Activated T-cell treated with anti-CD3 and anti-CD28 coated beads, Interleukin-2, amount 50 U/mL, for 1 hour (primary cell): ENCODE data around the gene IL15.
"Not testable (repeated sequence)": the region's sequence is repeated elsewhere in the genome, so short reads cannot be mapped to it uniquely, and the experiment has no call there.

Experiments used
- DNase-seq: peaks from one replicate; pipeline ENCODE4 v3.0.0-alpha.2; 2020

Gene IL15, protein sequence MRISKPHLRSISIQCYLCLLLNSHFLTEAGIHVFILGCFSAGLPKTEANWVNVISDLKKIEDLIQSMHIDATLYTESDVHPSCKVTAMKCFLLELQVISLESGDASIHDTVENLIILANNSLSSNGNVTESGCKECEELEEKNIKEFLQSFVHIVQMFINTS

DNA sequence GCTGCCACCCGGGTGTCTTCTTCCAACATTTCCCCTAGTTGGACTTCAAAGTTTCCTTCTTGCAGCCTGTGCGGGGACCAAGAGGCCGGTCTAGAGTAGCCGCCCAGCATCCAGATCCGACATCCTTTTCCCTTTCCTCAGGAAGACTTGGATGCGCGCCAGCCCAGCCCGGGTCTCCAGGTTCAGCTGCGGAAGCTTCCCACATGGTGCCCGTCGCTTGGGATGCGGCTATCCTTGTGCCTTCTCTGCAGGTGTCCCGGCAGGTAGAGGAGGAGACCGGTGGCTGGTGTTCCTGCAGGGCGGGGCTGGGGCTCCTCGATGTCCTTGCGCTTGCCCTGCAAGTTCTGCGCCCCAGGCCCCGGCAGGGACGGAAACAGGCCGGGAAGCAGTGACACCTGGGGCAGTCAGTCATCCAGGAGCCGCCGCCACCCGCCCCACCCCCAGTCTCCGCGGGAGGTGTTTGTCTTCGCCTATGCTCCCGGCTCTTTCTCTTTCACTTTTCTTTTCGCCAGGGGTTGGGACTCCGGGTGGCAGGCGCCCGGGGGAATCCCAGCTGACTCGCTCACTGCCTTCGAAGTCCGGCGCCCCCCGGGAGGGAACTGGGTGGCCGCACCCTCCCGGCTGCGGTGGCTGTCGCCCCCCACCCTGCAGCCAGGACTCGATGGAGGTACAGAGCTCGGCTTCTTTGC lies at the start of gene IL15:
TSS of gene IL15 (plus strand) at position 502 of the 689 bp plus-strand sequence. CDS start 82,882 bp downstream, outside the sequence.
- peak; percentile 55 for DNase-seq

GRCh38 chr4:141587897-141588296 lies 48.5 kb upstream of the IL15 start:
- no peak for DNase-seq

GRCh38 chr4:141595531-141595930 lies 40.9 kb upstream of the IL15 start:
- no peak for DNase-seq

GRCh38 chr4:141599853-141600252 lies 36.5 kb upstream of the IL15 start:
- no peak for DNase-seq

- not testable (repeated sequence) for DNase-seq
Observed at GRCh38 chr4:141604683-141605082, 31.7 kb upstream of the IL15 start.

DNA sequence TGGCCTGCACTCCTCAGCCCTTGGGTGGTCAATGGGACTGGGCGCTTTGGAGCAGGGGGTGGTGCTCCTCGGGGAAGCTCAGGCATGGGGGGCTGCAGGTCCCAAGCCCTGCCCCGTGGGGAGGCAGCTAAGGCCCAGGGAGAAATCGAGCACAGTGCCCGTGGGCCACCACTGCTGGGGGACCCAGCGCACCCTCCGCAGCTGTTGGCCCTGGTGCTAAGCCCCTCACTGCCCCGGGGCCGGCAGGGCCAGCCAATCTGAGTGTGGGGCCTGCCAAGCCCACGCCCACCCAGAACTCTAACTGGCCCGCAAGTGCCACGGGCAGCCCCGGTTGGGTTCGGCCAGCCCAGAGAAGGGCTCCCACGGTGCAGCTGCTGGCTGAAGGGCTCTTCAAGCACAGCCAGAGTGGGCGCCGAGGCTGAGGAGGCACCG lies 30.9 kb upstream of the IL15 start:
- DNase-seq: no peak

- no peak for DNase-seq
Observed at GRCh38 chr4:141609243-141609642, 27.1 kb upstream of the IL15 start.

GRCh38 chr4:141610365-141610764 lies 26.0 kb upstream of the IL15 start:
- no peak for DNase-seq

GRCh38 chr4:141614878-141615586 lies 21.4 kb upstream of the IL15 start:
- no peak for DNase-seq

GRCh38 chr4:141615587-141615918 lies 20.8 kb upstream of the IL15 start:
- not testable (repeated sequence) for DNase-seq

- no peak for DNase-seq
Observed at GRCh38 chr4:141620715-141621114, 15.7 kb upstream of the IL15 start.

- DNase-seq: no peak
Observed at GRCh38 chr4:141625023-141625422, 11.4 kb upstream of the IL15 start.

- no peak for DNase-seq
Observed at GRCh38 chr4:141630854-141631253, 5.5 kb upstream of the IL15 start.

DNA sequence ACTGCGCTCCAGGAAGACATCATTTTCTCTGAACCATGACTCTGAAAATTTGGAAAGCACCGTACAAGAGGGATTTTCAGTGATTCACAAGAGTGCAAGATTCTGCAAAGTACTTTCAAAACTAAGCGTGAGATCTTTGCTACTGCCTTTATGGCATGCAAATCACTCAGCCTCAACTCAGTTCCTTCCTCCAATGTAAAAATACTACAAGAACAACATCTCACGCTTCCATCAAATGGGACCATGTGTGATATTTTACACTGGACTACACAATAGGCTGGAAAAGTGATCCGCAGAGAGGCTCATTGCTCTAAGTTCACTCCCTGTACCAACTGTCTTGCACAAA lies 674 bp upstream of the IL15 start:
- DNase-seq: no peak

DNA sequence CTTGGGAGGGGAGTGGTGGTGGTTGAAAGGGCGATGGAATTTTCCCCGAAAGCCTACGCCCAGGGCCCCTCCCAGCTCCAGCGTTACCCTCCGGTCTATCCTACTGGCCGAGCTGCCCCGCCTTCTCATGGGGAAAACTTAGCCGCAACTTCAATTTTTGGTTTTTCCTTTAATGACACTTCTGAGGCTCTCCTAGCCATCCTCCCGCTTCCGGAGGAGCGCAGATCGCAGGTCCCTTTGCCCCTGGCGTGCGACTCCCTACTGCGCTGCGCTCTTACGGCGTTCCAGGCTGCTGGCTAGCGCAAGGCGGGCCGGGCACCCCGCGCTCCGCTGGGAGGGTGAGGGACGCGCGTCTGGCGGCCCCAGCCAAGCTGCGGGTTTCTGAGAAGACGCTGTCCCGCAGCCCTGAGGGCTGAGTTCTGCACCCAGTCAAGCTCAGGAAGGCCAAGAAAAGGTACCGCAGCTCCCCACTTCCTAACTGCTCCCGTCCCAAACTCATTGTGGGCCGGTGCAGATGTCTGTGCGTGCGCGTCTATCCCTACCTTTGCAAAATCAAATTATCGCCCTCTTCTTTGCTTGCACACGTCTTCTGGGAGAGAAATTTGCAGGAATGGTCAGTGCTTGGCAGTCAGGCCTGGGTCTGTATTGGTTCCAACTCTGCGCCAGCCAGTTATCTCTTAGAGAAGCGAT lies 533 bp downstream of the IL15 start:
- DNase-seq: peak; percentile 26

DNA sequence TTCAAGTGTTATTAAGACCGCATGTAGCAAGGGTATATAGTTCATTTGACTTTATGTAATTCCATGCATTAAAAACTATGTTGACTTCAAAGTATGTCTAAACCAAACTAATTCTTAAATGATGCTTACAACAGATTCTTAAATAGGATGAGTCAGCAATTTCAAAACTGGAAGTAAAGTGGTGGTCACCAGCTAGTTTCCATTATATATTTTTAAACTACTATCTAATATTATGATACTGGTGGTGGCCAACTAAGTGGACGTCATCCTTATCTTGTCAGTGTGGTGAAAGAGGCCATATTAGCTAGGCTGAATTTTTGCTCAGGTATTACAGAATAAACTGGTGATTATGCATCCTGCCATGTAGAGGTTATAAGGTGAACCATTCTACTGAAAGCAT lies 1.2 kb downstream of the IL15 start:
- DNase-seq: no peak

DNA sequence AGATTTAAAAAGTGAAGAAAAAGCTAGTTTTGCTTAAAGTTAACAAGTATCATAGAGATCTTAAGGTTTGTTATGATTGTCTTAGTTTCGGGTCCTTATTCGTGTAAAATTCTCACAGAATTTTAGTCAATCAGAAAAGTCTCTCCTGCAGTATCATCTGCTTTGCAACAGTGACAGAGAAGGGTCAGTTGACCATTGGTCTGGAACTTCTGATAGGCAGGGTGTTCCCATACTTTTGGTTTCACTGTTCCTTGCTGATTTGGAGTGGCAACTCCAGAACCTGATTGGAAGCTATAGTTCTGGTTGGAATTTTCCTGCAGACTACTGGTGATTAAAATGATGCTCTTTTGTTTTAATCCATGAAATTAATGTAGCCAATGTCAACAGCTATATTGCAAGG lies 1.8 kb downstream of the IL15 start:
- DNase-seq: no peak

DNA sequence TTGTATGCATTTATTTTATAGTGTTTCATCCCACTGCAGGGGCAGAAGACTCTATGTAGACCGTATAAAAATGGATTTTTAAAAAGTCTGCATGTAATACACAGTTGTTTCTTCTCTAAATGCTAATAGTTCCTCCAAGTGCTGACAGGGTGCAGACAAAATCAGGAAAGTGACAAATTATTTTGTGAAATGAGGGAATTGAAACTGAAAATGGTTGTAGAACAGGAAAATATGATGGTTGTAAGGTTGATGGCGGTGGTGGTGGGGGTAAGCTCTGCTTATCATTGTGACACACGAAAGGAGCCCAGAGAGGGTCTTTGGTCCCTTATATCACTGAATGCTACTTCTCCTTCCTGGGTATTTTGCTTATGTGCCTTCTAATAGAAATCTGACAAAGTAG lies 4.3 kb downstream of the IL15 start:
- DNase-seq: no peak

GRCh38 chr4:141642063-141642462 lies 5.7 kb downstream of the IL15 start:
- DNase-seq: no peak

- no peak for DNase-seq
Observed at GRCh38 chr4:141642711-141643110, 6.3 kb downstream of the IL15 start.

- no peak for DNase-seq
Observed at GRCh38 chr4:141643557-141643956, 7.2 kb downstream of the IL15 start.

- no peak for DNase-seq
Observed at GRCh38 chr4:141645611-141646340, 9.4 kb downstream of the IL15 start.

GRCh38 chr4:141646969-141647368 lies 10.6 kb downstream of the IL15 start:
- DNase-seq: no peak
